ENCODE measurements around the gene TMEM272.

TMEM272 gene

GRCh38 chr13:51849145-51850101, 4.4 kb upstream of the TMEM272 start:
- Histone ChIP-seq H3K4me1 (ENCODE audit: control insufficient read depth in 1 of 2, insufficient read depth in 2 of 2, low read length in 2 of 2) (peaks cover 0 to 4% of the 10 kb centered on the region in 2 donors), H3K4me3 (ENCODE audit: low read depth in 1 of 2, low read length in 2 of 2) (no peak overlapping the region), H3K9me3 (ENCODE audit: control insufficient read depth in 1 of 2, low read length in 2 of 2) (no peaks in the 10 kb centered on the region), H3K27me3 (ENCODE audit: low read depth, low read length) (no peaks in the 10 kb centered on the region), H3K27ac (ENCODE audit: low read length) (no peak overlapping the region), H3K36me3 (ENCODE audit: control insufficient read depth in 1 of 2, insufficient read depth in 2 of 2, low read length in 2 of 2) (no peaks in the 10 kb centered on the region)

GRCh38 chr13:51848674-51849073, 3.7 kb upstream of the TMEM272 start:
- no peak overlapping the region for H3K4me3 ChIP-seq (ENCODE audit: low read depth in 1 of 2, low read length in 2 of 2)
- H3K27me3 ChIP-seq (ENCODE audit: low read depth, low read length): no peaks in the 10 kb centered on the region
- H3K4me1 ChIP-seq (ENCODE audit: control insufficient read depth in 1 of 2, insufficient read depth in 2 of 2, low read length in 2 of 2): peaks cover 0 to 4% of the 10 kb centered on the region in 2 donors
- H3K36me3 ChIP-seq (ENCODE audit: control insufficient read depth in 1 of 2, insufficient read depth in 2 of 2, low read length in 2 of 2): no peaks in the 10 kb centered on the region
- H3K9me3 ChIP-seq (ENCODE audit: control insufficient read depth in 1 of 2, low read length in 2 of 2): no peaks in the 10 kb centered on the region
- H3K27ac ChIP-seq (ENCODE audit: low read length): no peak overlapping the region

GRCh38 chr13:51846756-51847155, 1.8 kb upstream of the TMEM272 start:
- H3K4me1 ChIP-seq (ENCODE audit: control insufficient read depth in 1 of 2, insufficient read depth in 2 of 2, low read length in 2 of 2): peaks cover 0 to 4% of the 10 kb centered on the region in 2 donors
- no peak overlapping the region for H3K4me3 ChIP-seq (ENCODE audit: low read depth in 1 of 2, low read length in 2 of 2)
- no peaks in the 10 kb centered on the region for H3K9me3 ChIP-seq (ENCODE audit: control insufficient read depth in 1 of 2, low read length in 2 of 2)
- H3K27me3 ChIP-seq (ENCODE audit: low read depth, low read length): no peaks in the 10 kb centered on the region
- no peak overlapping the region for H3K27ac ChIP-seq (ENCODE audit: low read length)
- H3K36me3 ChIP-seq (ENCODE audit: control insufficient read depth in 1 of 2, insufficient read depth in 2 of 2, low read length in 2 of 2): no peaks in the 10 kb centered on the region

- no peaks in the 10 kb centered on the region for H3K36me3 ChIP-seq (ENCODE audit: control insufficient read depth in 1 of 2, insufficient read depth in 2 of 2, low read length in 2 of 2)
- H3K27me3 ChIP-seq (ENCODE audit: low read depth, low read length): no peaks in the 10 kb centered on the region
- H3K9me3 ChIP-seq (ENCODE audit: control insufficient read depth in 1 of 2, low read length in 2 of 2): no peaks in the 10 kb centered on the region
- no peak overlapping the region for H3K27ac ChIP-seq (ENCODE audit: low read length)
- peak overlapping the region in 1 of 2 donors; percentile 42 for H3K4me3 ChIP-seq (ENCODE audit: low read depth in 1 of 2, low read length in 2 of 2)
- peaks cover 0 to 4% of the 10 kb centered on the region in 2 donors for H3K4me1 ChIP-seq (ENCODE audit: control insufficient read depth in 1 of 2, insufficient read depth in 2 of 2, low read length in 2 of 2)
Observed at GRCh38 chr13:51845574-51846318, 769 bp upstream of the TMEM272 start.

- Histone ChIP-seq H3K27ac (ENCODE audit: low read length) (no peak overlapping the region), H3K36me3 (ENCODE audit: control insufficient read depth in 1 of 2, insufficient read depth in 2 of 2, low read length in 2 of 2) (no peaks in the 10 kb centered on the region), H3K27me3 (ENCODE audit: low read depth, low read length) (no peaks in the 10 kb centered on the region), H3K4me1 (ENCODE audit: control insufficient read depth in 1 of 2, insufficient read depth in 2 of 2, low read length in 2 of 2) (peaks cover 0 to 4% of the 10 kb centered on the region in 2 donors), H3K4me3 (ENCODE audit: low read depth in 1 of 2, low read length in 2 of 2) (no peak overlapping the region), H3K9me3 (ENCODE audit: control insufficient read depth in 1 of 2, low read length in 2 of 2) (no peaks in the 10 kb centered on the region)
Observed at GRCh38 chr13:51843529-51843928, 1.4 kb downstream of the TMEM272 start.

GRCh38 chr13:51841732-51842131, 3.2 kb downstream of the TMEM272 start:
- Histone ChIP-seq H3K9me3 (ENCODE audit: control insufficient read depth in 1 of 2, low read length in 2 of 2) (no peaks in the 10 kb centered on the region), H3K36me3 (ENCODE audit: control insufficient read depth in 1 of 2, insufficient read depth in 2 of 2, low read length in 2 of 2) (no peaks in the 10 kb centered on the region), H3K27ac (ENCODE audit: low read length) (no peak overlapping the region), H3K4me3 (ENCODE audit: low read depth in 1 of 2, low read length in 2 of 2) (no peak overlapping the region), H3K27me3 (ENCODE audit: low read depth, low read length) (no peaks in the 10 kb centered on the region), H3K4me1 (ENCODE audit: control insufficient read depth in 1 of 2, insufficient read depth in 2 of 2, low read length in 2 of 2) (peaks cover 0 to 4% of the 10 kb centered on the region in 2 donors)

DNA sequence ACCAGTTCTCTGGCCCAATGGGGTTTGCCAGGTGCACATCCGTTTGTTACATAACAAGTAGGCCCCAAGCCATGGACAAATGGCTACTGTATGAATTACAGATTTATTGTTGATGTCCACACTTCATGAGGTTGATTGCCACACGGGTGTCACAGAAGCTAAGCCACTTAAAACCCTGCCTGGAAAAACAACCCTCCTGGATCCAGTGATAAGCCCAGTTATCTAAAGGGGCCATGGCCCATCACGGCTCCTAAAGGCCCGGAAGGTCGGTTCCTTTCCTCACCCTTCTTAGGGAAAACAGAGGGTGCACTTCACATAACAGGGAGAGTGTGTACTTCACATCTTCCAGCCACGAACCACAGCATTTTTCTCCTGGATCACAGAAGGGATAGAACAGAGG, 4.1 kb downstream of the TMEM272 start:
- no peak overlapping the region for H3K27ac ChIP-seq (ENCODE audit: low read length)
- H3K9me3 ChIP-seq (ENCODE audit: control insufficient read depth in 1 of 2, low read length in 2 of 2): no peaks in the 10 kb centered on the region
- H3K4me1 ChIP-seq (ENCODE audit: control insufficient read depth in 1 of 2, insufficient read depth in 2 of 2, low read length in 2 of 2): peaks cover 0 to 4% of the 10 kb centered on the region in 2 donors
- H3K4me3 ChIP-seq (ENCODE audit: low read depth in 1 of 2, low read length in 2 of 2): no peak overlapping the region
- H3K36me3 ChIP-seq (ENCODE audit: control insufficient read depth in 1 of 2, insufficient read depth in 2 of 2, low read length in 2 of 2): no peaks in the 10 kb centered on the region
- no peaks in the 10 kb centered on the region for H3K27me3 ChIP-seq (ENCODE audit: low read depth, low read length)

- H3K27me3 ChIP-seq (ENCODE audit: low read depth, low read length): no peaks in the 10 kb centered on the region
- no peaks in the 10 kb centered on the region for H3K9me3 ChIP-seq (ENCODE audit: control insufficient read depth in 1 of 2, low read length in 2 of 2)
- H3K4me3 ChIP-seq (ENCODE audit: low read depth in 1 of 2, low read length in 2 of 2): no peak overlapping the region
- H3K4me1 ChIP-seq (ENCODE audit: control insufficient read depth in 1 of 2, insufficient read depth in 2 of 2, low read length in 2 of 2): peaks cover 0 to 1% of the 10 kb centered on the region in 2 donors
- H3K27ac ChIP-seq (ENCODE audit: low read length): no peak overlapping the region
- no peaks in the 10 kb centered on the region for H3K36me3 ChIP-seq (ENCODE audit: control insufficient read depth in 1 of 2, insufficient read depth in 2 of 2, low read length in 2 of 2)
Observed at GRCh38 chr13:51839711-51840540, 5.1 kb downstream of the TMEM272 start.

DNA sequence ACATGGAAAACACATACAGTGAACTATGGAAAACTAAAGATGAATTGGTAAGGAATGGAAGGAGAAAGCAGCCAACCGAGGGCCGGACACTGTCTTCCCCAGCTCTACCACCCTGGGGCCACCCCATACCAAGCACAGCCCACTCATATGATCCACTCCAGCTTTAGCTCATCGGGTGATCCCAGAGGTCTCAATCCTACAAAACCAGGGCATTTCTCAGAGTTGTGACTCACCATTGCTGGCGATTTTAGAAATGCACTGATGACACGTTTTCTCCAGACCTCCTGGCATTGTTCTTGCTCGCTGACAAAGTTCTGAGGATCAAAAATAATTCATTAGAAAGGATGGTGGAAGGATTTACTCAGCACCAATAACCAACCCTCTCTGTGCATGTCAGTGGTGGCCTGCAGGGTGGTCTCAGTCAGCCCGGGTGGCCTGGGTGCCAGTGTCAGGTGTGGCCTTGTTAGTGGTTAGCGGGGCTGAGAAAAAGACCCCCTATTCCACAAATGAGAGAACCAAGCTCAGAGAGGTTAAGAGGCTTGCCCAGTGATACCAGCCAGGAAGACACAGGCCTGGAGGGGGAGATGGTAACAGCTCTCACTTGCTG, 6.6 kb downstream of the TMEM272 start:
- no peaks in the 10 kb centered on the region for H3K9me3 ChIP-seq (ENCODE audit: control insufficient read depth in 1 of 2, low read length in 2 of 2)
- no peaks in the 10 kb centered on the region for H3K4me1 ChIP-seq (ENCODE audit: control insufficient read depth in 1 of 2, insufficient read depth in 2 of 2, low read length in 2 of 2)
- no peak overlapping the region for H3K27ac ChIP-seq (ENCODE audit: low read length)
- H3K36me3 ChIP-seq (ENCODE audit: control insufficient read depth in 1 of 2, insufficient read depth in 2 of 2, low read length in 2 of 2): no peaks in the 10 kb centered on the region
- no peaks in the 10 kb centered on the region for H3K27me3 ChIP-seq (ENCODE audit: low read depth, low read length)
- no peak overlapping the region for H3K4me3 ChIP-seq (ENCODE audit: low read depth in 1 of 2, low read length in 2 of 2)

GRCh38 chr13:51837016-51837415, 8.0 kb downstream of the TMEM272 start:
- Histone ChIP-seq H3K27ac (ENCODE audit: low read length) (no peak overlapping the region), H3K36me3 (ENCODE audit: control insufficient read depth in 1 of 2, insufficient read depth in 2 of 2, low read length in 2 of 2) (no peaks in the 10 kb centered on the region), H3K4me1 (ENCODE audit: control insufficient read depth in 1 of 2, insufficient read depth in 2 of 2, low read length in 2 of 2) (peaks cover 0 to 3% of the 10 kb centered on the region in 2 donors), H3K9me3 (ENCODE audit: control insufficient read depth in 1 of 2, low read length in 2 of 2) (no peaks in the 10 kb centered on the region), H3K4me3 (ENCODE audit: low read depth in 1 of 2, low read length in 2 of 2) (no peak overlapping the region), H3K27me3 (ENCODE audit: low read depth, low read length) (no peaks in the 10 kb centered on the region)

Data from muscle layer of duodenum (tissue), 2 donors.